Subcutaneous adipose tissue (tissue), 4 donors: ENCODE measurements around the gene KRT72. TPM values are rescaled to one million over a fixed set of nuclear protein-coding genes. Genes with fewer than 3 reads are reported as not detected.

ENCODE experiments used
- total RNA-seq, 4 donors: library from RNA; depleted of rRNA; stranded (reverse); fragments of >200 nt; gene quantifications; one replicate each; pipeline ENCODE4 v1.1.0, GENCODE V29; 2016
- TF ChIP-seq, protein P1 (sequence below): fragments of 450-650 bp; IDR thresholded peaks from one replicate; pipeline ENCODE4 v1.5.1; 2016; ENCODE audit warnings: low read depth, mild to moderate bottlenecking, control low read depth, antibody characterized with exemption, moderate library complexity

KRT72 gene
- total RNA-seq, 4 donors from 2014 or later = not detected

DNA sequence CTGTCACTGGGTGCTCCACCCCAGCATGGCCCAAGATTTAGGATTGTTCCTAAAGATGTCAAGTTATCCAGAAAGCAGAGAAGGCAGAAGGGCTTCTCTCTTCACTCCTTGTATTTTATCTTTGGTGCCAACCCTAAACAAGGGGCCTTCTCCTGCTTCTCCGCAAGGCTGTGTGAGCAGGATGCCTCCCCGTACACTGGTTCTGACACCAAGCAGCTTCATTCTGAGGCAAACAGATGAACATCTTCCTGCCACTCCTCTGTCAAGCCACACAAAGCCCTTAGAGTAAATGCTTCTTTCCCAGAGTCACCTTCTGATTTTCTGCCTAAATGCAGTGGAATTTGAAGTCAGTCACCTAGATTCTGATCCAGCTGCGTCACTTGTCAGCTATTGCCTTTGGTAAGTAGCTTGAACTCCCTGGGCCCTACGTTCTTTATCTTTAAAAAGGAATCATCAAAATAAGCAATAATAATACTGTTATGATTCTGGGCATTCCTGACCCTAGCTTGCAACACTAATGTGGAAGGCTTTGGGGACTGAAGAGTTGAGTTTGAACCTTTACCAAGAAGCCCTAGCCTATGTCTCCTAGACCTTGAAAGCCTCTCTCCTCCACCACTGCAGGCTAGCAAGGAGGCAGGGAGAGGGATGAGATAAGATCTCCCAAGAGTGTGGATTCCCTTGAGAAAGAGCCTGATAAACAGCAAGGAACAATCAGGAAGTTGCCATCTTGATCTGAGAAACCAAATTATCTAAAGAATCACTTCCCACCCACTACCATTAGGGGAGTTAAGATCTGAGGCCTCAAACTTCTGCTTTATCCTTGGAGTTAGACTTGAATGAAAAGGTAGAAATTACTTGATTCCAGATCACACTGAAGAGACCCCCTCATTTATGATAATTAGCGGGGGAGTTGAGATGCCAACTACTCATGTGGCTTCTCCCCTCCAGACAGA is 11.4 kb upstream of the KRT72 start:
- TF ChIP-seq, protein P1, sequence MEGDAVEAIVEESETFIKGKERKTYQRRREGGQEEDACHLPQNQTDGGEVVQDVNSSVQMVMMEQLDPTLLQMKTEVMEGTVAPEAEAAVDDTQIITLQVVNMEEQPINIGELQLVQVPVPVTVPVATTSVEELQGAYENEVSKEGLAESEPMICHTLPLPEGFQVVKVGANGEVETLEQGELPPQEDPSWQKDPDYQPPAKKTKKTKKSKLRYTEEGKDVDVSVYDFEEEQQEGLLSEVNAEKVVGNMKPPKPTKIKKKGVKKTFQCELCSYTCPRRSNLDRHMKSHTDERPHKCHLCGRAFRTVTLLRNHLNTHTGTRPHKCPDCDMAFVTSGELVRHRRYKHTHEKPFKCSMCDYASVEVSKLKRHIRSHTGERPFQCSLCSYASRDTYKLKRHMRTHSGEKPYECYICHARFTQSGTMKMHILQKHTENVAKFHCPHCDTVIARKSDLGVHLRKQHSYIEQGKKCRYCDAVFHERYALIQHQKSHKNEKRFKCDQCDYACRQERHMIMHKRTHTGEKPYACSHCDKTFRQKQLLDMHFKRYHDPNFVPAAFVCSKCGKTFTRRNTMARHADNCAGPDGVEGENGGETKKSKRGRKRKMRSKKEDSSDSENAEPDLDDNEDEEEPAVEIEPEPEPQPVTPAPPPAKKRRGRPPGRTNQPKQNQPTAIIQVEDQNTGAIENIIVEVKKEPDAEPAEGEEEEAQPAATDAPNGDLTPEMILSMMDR = no peak

DNA sequence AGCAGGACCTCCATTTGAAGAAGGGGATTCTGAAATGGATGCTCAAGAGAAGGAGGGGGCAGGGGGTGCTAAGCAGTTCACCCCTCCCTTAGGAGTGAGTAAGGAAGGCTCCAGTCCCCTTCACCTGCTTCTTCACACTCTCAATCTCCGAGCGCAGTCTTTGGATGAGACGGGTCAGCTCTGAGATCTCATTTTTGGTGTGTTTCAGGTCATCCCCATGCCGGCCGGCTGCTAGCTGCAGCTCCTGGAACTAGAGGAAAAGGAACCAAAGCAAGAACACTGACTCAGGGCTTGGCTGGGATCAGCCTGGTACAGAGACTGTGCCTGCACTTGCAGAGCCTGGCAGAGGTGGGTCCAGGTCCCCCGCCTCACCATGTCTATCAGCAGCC is 9.8 kb upstream of the KRT72 start:
- TF ChIP-seq, protein P1 = no peak

DNA sequence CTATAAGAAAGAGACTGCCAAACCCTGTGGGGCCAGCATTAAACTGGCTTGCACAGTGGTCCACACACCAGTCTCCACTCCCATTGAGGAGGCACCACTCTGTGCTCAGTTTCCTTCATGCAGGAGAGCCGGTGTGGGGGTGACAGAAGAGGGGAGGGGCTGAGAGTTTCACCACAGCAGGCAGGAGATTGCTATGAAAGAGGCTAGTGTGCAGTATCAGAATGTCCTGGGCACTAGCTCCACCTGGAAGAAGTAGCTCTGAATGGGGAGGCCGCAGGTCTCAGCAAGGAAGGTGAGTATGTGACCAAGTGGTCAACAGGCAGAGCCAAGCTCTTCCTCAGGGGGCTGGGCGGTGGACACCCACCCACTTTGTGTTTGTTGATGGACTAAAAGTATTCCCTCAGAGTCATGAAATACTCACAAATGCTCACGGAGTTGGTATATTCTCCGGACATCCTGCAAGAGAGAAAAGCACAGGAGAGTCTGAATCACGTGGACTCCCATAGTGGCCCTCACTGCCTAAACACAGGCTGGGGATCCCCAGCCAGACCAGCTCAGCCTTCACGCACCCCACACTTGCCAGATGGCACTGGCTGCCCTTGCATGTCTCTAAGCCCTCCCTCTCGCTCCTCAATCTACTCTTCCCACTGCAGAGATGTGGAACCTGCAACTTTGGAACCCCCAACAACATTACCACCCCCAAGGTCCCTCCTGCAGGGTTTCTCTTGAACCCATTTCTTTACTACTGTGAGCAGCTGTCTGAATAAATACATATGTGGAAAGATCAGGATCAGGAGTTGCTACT is 7.8 kb upstream of the KRT72 start:
- TF ChIP-seq, protein P1 = no peak

DNA sequence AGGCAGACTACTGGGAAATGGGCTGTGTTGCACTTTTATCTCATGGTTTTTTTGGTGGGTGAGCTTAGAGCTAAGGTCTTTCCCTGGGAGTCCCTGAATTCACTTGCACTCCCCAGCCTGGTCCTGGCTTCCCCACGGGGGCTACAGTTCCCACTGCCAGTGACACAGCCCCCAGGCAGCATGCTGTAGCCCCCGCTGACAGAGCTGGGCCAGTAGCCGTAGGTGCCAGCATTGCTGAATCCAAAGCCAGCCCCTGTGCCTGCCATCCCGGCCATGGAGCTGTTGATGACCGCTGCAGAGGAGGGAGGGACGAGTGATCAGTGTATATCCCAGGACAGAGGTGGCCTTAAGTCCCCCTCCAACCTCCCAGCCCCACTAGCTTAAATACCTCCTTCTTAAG is 6.9 kb upstream of the KRT72 start:
- TF ChIP-seq, protein P1 = no peak

DNA sequence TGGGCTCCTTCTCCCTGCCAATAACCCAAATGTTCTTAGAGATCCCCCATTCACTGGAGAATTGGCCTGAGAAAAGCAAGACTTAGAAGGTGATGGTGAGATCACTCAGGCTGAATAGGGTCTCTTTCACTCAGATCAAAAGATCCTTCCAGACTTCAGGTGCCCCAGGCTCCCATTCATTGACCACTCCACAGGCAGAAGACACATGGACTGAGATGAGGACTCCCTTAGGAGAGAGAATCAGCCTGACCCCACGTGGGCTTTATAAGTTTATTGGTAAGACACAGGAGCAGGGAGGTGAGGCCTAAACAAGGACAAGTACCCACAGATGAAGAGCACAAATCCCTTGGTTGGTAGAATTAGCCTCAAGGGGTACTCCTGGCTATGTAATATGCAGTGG is 6.1 kb upstream of the KRT72 start:
- TF ChIP-seq, protein P1 = no peak

DNA sequence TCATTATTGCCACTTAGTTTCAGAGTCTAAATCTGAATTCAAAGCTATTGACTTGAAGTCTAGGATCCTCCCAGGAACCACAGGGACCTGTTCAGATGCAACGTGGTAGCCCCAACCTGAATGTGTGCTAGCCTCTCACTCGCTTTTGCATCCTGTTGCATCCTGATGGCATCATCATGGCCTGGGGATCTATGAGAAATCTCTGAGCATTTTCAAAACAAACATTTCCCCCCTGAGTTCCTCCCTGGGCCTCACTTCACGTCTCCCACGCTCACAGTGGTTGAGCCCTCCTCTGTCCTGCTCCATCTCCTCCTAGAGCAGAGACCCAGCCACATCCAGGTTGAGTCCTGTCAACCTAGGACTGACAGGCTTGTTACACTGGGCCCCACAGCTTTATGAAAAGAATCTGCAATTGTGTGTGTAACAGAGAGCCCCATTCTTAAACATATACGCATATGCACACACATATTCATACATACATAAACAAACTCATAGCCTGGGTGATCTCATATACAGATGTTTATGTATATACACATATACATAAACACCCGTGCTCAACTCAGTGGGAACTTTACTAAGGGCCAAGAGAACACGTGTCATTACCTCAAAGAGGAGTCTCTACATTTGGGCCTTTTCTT is 5.4 kb upstream of the KRT72 start:
- TF ChIP-seq, protein P1 = no peak
